DMS114 treated with DMSO at 0.1 percent for 48 hours (cell line): Measurements from ENCODE around the gene SEC24D.
"Not testable (repeated sequence)": the region's sequence is repeated elsewhere in the genome, so short reads cannot be mapped to it uniquely, and the experiment has no call there.

Experiments
- DNase-seq: peaks from one replicate; lab custom pipeline; 2025; ENCODE audit not compliant: unreplicated experiment; lab: John Stamatoyannopoulos, UW

Gene SEC24D, protein sequence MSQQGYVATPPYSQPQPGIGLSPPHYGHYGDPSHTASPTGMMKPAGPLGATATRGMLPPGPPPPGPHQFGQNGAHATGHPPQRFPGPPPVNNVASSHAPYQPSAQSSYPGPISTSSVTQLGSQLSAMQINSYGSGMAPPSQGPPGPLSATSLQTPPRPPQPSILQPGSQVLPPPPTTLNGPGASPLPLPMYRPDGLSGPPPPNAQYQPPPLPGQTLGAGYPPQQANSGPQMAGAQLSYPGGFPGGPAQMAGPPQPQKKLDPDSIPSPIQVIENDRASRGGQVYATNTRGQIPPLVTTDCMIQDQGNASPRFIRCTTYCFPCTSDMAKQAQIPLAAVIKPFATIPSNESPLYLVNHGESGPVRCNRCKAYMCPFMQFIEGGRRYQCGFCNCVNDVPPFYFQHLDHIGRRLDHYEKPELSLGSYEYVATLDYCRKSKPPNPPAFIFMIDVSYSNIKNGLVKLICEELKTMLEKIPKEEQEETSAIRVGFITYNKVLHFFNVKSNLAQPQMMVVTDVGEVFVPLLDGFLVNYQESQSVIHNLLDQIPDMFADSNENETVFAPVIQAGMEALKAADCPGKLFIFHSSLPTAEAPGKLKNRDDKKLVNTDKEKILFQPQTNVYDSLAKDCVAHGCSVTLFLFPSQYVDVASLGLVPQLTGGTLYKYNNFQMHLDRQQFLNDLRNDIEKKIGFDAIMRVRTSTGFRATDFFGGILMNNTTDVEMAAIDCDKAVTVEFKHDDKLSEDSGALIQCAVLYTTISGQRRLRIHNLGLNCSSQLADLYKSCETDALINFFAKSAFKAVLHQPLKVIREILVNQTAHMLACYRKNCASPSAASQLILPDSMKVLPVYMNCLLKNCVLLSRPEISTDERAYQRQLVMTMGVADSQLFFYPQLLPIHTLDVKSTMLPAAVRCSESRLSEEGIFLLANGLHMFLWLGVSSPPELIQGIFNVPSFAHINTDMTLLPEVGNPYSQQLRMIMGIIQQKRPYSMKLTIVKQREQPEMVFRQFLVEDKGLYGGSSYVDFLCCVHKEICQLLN

DNA sequence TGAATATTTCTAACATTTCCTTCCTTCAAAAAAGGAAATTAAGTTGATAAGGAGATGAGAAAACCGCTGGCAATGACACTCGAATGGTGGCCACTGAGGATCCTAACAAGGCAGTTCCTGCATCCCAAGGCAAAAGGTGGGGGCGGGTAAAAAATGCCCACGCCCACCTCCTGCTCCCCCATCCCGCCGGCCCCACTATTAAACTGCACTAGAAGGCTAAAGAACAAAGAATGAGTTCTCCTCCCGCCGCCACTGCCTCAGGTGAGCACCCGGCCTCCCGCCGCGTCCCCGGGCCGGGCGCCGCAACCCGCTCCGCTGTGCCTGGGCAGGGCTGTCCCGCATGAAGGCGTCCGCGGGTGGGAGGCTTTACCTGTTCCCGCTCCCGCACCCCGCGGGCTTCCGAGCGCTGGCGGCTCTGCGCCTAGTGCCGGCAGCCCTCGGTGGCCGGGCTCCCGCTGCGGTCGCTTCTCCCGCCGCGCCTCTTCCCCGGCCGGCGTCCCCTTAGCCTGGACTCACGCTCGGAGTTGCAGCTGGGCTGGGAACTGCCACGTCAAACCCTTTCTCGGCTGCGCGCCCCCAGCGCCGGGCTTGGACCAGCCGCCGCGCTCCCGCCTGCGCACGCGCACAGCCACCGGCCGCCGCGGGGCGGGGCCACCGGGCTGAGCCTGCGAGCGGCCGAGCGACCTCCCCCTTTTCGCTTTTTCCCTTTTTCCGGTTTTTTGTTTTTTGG, at the start of gene SEC24D:
Gene SEC24D (minus strand): TSS at position 556 of the 730 bp plus-strand sequence. CDS start 2,430 bp downstream, outside the sequence.
- peak; percentile 54 for DNase-seq

GRCh38 chr4:118884716-118885115, 48.8 kb upstream of the SEC24D start:
- no peak for DNase-seq

- DNase-seq: no peak
These were observed 47.9 kb upstream of the SEC24D start for GRCh38 chr4:118883861-118884260.

DNA sequence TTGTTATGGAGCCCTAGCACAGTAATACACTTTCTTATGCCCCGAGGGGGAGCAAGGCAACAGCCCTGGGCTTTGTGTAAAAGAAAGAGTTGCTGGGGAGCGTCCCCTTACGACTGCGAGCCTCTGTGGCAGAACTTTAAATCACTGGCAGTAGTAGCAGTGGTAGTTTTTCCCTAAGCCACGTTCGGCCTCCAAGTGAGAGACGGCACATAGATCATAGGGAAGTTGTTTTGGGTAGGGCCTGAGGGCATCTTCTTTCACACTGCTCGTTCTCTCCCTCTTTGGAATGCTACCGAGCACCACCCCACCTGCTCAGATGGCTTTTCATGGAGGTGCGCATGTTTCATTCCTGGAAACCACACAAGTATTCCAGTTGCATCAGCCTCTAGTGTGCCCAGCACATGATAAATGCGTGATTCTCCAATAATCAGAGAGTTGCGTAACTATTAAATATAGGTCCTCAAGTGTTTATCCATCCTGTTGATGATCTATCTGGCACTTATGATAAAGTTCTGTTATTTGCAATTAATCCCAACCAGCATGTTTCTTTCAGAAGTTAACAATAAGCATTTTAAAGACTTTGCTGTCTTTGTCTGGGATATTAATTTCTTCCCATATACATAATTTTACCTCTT, 45.7 kb upstream of the SEC24D start:
- DNase-seq: no peak

GRCh38 chr4:118879409-118879808, 43.5 kb upstream of the SEC24D start:
- no peak for DNase-seq

DNA sequence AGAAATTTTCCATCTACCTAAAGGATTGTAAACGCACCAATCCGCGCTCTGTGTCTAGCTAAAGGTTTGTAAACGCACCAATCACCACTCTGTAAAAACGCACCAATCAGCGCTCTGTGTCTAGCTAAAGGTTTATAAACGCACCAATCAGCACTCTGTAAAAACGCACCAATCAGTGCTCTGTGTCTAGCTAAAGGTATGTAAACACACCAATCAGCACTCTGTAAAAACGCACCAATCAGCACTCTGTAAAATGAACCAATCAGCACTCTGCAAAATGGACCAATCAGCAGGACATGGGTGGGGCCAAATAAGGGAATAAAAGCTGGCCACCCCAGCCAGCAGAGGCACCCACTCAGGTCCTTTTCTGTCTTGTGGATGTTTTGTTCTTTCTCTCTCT, 42.6 kb upstream of the SEC24D start:
- not testable (repeated sequence) for DNase-seq

GRCh38 chr4:118877797-118878196, 41.9 kb upstream of the SEC24D start:
- no peak for DNase-seq

DNA sequence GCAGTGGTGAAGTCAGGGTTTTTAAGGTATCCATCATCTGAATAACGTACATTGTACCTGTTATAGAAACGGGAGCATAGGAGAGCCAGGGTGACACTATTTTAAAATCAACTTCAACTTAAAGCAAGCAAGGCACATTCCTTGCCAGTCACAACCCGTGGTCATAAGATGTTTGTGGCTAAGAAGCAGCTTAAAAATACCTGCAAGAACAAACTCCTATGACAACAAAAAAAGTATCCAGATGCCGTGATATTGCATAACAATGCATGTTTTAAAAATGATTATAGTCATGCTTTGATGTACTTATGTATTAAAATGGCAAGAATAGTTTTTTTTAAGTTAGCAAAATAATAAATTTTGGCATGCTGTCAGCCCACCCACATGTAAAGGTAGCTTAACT, 36.3 kb upstream of the SEC24D start:
- no peak for DNase-seq

DNA sequence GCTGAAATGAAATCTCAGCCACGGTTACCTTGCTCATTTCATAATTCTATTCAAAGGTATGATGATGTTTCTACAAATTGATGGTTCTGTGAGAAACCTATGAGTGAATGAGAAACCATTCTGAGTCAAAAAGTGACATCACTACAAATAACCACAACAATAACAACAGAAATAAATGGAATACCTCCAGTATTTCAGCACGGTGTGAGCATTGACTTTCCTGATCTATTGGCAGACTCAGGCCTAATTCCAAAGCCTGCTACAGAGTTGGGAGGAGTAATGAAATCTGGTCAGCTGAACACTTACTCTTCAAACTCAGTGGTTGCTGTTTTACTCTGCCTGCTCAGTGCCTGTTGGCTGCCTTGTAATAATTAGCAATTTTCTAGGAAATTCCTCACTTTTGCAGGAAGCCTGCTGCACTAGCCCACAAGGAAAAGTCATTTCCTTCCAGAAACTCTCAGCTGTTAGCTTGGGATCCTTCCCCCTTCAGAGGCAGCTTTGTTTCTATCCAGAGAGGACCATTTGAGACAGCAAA, 33.9 kb upstream of the SEC24D start:
- no peak for DNase-seq

DNA sequence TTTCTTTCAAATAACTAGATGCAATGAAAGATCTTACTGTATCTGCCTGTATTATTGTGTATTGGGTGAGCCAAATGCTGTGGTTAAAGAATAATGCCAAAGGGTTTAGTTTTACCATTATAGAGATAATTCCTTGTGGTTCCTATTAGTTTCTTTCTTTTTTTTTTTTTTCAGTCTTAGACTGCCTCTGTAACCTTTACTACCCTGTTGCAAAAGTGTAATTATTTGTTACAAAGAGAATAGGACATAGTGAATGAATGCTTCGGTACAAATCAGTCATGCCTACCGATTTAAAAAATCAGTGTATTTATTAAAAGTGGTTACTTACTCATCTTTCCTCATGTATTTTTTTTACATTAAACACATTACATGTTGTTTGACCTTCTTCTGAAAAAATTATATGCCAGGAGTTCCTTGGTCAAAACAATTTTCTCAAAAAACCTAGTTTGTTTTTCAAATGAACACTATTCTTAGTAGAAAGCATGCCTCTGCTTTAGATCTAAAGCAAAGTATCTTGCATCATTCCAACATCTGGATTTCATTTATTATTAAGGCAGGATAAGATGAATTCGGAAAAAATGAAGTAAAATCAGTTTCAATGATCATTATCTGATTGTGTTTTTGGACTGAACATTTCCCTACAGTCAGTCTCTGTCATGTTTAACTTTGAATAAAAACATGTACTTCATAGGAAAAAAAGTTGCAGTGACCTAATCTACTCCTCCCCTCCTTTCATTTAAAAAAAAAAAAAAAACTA, 31.6 kb upstream of the SEC24D start:
- no peak for DNase-seq

DNA sequence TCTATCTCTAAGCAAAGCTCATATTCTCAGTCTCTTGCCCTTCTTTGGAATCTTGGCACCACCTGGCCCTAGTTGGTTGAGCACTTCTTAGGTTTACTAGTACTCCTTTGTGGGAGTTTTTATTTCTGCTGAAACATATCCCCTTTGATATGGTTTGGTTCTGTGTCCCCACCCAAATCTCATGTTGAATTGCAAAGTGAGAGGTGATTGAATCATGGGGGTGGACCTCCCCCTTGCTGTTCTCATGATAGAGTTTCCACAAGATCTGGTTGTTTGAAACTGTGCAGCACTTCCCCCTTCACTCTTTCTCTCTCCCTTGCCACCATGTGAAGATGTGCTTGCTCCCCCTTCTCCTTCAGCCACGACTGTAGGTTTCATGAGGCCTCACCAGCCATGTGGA, 30.5 kb upstream of the SEC24D start:
- DNase-seq: no peak

DNA sequence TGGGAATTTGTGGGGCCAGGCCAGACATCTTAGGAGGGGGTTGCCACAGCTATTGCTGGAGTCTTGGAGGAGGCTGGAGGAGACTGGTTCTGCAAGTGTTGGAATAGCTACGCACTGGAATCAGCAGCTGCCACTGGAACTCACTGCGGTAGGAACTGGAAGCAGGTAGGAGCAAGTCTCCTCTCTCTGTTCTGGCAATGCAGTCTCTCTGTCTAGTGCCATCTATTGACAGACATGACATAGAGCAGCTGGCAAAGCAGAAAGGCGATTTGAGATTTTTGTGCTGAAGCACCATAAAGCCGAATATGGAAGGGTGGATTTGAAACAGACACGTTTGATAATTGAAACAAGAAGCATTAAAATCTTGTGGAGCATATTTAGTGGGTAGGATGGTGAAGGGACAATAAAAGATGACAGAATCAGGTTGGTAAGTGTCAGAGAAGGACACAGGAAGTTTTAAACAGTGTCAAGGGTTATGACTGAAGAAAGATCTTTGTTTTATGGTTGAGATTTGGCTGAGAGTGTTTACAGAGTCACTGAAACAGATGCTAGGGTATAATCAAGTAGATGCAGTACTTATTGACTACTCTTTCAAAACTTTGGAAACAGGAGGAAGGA, 29.3 kb upstream of the SEC24D start:
- DNase-seq: no peak

DNA sequence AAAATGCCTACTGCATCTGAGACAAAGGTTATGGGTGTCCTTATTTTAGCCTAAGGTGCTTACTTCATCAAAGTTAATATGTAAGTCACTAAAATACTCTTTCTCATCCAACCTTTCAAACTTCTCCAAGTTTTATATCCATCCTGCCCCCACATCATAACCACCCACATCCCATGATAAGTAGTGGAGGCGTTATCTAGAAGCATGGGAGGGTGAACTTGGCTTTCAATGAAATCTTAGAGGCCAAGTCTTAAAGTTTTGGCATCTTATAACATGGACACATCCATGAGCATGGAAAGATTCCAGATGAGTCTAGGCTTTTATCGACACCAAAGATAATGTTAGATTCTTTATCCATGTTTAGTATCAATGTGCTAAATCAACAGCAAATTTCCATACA, 22.9 kb upstream of the SEC24D start:
- DNase-seq: no peak

GRCh38 chr4:118857760-118858159, 21.8 kb upstream of the SEC24D start:
- no peak for DNase-seq

DNA sequence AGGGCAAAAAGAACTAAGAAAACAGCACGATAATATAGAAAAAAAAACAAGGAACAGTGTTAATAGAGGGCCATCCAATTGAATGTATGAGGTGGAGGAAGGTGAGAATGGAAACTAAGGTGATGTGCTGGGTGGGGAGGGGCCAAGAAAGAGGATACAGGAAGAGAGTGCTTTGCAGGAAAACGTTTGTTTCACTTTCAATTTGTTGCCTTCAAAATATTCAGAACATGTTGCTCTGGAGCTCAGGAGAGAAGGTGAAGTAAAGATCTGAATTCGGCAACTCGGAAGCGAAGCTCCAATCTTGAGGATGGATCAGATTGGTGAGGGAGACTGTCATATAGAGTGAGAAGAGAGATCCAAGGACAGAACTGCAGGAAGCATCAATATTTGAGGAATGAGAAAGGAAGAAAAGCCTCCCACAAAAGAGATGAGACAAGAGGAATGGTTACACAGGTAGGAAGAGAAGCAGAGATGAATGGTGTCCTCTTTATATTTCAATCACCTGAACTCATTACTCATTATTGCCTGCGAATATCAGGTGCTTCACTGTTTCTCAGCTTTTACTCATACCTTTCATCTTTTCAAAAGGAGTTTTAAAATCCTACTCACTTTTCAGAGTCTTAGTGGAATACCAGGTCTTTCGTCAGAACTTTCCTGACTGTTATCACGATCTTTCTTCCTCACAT, 14.7 kb upstream of the SEC24D start:
- no peak for DNase-seq

GRCh38 chr4:118849867-118850487, 14.1 kb upstream of the SEC24D start:
- DNase-seq: no peak

DNA sequence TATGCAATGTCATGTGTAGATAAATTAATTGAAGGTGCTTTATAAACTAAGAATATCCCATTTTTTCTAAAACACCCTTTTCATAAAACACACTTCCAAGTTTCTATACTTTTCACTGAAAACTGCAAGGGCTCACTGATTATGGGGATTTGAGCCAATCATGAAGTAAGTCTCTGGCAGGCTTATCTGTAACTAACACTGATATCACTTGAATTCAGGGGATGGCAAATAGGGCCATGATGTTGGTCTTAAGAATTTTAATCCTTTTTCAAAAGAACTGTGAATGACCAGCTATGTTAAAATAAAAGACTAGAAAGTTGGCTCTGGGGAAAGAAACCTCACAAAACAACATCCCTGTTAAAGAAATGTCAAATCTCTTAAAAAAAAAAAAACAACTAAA, 13.0 kb upstream of the SEC24D start:
- no peak for DNase-seq

DNA sequence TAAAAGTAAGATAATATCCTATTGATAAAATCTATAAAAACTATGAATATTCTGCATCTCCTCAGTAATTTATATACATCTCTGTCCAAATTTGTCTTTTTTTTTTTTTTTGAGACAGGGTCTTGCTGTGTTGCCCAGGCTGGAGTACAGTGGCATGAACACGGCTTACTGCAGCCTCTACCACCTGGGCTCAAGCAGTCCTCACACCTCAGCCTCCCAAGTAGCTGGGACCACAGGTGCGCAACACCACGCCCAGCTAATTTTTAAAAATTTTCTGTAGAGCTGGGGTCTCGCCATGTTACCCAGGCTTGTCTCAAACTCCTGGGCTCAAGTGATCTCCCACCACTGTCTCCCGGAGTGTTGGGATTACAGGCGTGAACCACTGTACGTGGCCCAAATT, 12.3 kb upstream of the SEC24D start:
- DNase-seq: no peak
